Right lobe of liver (tissue), 4 donors: ENCODE measurements around the gene PDIK1L.

Experiments
- CTCF ChIP-seq, 4 donors: fragments of 200-600 bp in 3 of 4; fragments of 450-650 bp in 1 of 4; IDR thresholded peaks; one replicate each; pipeline versions ENCODE4 v1.5.1 to v1.8.0; 2016 to 2022; ENCODE audit warnings: antibody characterized with exemption in 4 of 4, mild to moderate bottlenecking in 2 of 4
- POLR2A ChIP-seq: fragments of 450-650 bp; IDR thresholded peaks from one replicate; pipeline ENCODE4 v1.6.1; 2017; ENCODE audit warnings: antibody characterized with exemption, mild to moderate bottlenecking
- donor health status: DM: no; HTN: no; CAD: no.
- donor health status: DM: no; HTN: no; CAD: no.
- donor health status: DM: no; HTN: yes; CAD: no.

DNA sequence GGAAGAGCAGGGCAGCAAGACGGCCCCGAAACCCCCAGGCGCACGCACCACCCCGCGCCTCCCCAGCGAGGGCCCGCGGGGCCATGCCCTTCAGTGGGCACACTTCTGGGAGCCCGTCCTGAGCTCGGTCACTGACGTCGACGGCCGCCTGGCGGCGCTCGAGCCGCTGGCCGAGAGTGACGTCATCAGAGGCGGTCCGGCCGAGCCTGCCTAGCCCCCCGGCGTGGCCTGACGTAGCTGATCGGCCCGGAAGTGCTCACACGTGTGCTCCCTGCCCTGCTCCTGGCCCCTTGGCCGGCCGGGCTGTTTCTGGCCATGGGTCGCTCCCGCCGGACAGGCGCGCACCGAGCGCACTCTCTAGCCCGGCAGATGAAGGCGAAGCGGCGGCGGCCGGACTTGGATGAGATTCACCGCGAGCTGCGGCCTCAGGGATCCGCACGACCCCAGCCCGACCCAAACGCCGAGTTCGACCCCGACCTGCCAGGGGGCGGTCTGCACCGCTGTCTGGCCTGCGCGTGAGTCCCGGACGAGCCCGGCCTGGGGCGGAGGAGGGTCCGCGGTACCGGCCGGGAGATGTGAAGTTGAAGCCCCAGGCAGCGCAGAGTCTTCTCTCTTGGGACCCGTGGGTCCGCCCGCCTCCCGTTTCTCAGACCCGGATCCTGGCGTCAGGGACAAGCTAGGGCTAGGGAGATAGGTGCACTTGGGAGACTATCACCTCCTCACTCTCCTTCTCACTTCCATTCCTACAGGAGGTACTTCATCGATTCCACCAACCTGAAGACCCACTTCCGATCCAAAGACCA lies 58.2 kb downstream of the PDIK1L start, which contains the start of gene ZNF593:
- TF ChIP-seq CTCF (IDR thresholded peaks at IDR 0.05) (peak; percentile 91 to 97 (median 93)), POLR2A (peak; percentile 75)
